Measurements from ENCODE around the gene PDLIM7.
"Not testable (repeated sequence)": the region's sequence is repeated elsewhere in the genome, so short reads cannot be mapped to it uniquely, and the experiment has no call there.

The PDLIM7 gene

DNA sequence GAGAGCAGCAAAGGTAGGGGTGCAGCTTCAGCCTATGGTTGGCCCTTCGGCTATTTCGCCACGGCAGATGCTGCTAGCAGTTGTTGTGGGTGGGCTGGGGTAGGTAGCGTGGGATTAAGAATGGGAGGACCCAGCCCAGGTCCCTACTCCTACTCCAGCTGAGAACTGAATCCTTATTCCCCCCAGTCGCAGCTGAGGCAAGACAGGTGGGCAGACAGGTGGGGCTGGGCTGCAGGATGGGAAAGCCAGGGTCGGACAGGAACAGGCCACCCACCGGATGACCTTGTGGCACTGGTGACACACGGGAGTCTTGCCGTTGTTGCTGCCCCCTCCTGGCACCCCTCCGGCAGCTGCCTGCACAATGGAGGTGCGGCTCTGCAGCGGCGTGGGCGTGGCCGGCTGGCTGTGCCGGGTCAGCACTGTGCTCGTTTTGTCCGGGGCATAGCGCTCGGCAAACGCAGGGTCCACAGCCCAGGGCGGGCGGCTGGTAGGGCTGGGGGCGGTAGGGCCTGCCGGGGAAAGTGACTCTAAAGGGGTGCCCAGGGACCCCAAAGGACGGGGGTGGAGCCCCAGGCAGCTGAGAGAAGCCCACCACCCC, 8.2 kb downstream of the PDLIM7 start:
- DNase-seq: no peak

GRCh38 chr5:177487975-177488374, 9.4 kb downstream of the PDLIM7 start:
- no peak for DNase-seq

- DNase-seq: no peak
These were observed 10.3 kb downstream of the PDLIM7 start for GRCh38 chr5:177487144-177487543.

DNA sequence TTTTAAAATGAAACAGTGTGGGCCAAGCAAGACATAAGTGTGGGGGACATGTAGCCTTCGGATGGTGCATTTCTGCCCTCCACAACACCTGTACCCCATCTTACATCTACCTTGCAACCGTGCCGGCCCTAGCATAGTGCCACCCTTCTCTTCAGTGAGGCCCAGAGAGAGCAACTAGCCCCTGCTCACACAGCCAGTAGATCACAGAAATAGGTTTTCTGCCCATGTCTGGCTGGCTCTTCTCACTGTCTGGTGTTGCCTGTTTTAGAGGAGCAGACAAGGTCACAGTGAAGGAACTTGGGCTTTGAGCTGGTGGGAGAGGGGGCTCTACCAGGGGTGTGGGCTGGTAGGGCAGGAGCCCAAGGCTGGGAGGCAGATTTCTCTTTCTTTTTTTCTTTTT, 11.1 kb downstream of the PDLIM7 start:
- DNase-seq: no peak

DNA sequence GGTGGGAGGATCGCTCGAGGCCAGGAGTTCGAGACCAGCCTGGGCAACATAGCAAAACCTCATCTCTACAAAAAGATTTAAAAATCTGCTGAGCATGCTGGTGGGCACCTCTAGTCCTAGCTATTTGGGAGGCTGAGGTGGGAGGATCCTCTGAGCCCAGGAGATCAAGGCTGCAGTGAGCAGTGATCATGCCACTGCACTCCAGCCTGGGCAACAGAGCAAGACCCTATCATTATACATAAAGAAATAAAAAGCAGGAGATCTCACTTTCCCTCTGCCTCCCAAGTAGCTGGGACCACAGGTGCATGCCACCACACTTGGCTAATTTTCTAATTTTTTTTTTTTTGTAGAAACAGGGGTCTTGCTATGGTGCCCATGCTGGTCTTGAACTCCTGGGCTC, 11.7 kb downstream of the PDLIM7 start:
- DNase-seq: not testable (repeated sequence)

DNA sequence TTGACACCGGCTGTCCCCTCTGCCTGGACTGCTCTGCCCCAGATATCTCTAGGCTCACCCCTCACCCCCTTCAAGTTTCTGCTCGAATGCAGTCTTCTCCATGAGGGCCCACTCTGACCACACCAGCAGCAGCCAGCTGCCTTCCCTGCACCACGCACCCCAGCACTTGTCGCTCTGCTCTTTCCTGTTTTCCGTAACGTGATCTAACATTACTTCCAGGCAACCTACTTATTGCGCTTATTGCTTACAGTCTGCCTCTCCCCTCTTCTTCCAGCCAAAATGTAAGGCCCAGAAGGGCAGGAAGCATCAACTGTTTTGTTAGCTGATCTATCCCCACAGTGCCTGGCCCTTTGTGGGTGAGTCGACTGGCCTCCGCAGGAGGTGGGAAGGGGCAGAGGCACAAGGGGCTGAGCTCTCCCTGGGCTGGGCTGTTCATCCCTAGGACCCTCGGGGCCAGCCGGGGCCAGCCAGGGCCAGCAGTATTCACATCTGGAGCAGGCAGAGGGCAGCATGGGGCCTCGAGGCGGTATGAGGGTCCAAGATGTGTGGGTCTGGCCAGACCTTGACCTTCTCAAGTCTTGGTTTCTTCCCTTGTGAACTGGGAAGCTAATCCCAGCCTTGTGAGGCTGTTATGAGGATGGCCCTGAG, 12.4 kb downstream of the PDLIM7 start:
- DNase-seq: no peak

DNA sequence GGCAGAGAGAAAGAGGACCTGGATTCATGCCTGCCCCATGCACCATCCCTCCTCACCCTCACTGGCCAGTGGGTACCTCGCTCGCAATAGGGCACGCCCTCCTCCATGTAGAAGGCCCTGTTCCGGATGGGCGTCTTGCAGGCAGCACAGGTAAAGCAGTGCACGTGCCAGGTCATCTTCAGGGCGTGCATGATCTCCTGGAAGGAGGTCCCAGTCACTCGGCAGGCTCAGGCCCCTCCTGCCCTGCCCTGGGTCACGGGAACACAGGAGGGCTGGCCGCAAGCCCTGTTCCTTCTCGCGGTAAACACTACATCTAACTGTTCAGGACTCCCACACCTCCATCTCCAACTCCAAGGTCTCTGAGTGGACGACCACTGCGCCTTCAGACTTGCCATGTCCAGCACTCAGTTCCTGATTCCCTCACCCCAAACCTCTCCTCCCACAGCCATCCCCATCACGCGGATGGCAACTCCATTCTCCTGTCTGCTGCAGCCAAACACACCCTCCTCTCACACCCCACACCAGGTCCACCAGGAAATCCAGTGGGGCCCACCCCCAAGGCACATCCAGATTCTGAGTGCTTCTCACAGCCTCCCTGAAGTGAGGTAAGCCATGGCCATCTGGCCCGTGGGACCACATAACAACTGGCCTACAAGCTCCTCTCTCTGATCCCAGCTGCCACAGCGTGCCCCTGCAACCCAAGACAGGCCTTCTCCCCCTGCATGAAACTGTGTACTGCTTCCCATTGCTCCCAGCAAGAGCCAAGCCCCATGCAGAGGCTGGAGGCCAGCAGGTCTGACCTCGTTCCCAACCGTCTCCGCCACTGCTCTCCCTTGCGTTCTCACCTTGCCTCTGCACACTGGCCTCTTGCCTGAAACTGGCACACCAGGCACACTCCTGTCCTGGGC, 13.2 kb downstream of the PDLIM7 start:
- no peak for DNase-seq

DNA sequence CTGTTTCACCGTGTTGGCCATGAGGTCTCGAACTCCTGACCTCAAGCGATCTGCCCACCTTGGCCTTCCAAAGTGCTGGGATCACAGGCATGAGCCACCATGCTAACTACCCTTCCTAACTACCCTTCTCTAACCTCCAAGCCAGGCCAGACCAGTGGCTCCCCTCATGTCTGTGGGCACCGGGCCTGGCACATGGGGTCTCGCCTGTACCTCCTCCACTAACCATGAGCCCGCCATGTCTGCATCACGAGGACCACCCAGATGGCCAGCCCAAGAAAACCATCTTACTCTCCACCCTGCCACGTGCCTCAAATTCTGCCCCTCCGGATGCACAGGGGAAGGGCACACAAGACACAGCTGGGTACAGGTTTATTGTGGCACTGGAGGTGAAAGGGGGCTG, 14.4 kb downstream of the PDLIM7 start:
- DNase-seq: no peak

- DNase-seq: no peak
These were observed 15.0 kb downstream of the PDLIM7 start for GRCh38 chr5:177482359-177482795.

- DNase-seq: no peak
These were observed 17.6 kb downstream of the PDLIM7 start for GRCh38 chr5:177479774-177480173.

- no peak for DNase-seq
These were observed 18.4 kb downstream of the PDLIM7 start for GRCh38 chr5:177478711-177479646.

- no peak for DNase-seq
These were observed 19.5 kb downstream of the PDLIM7 start for GRCh38 chr5:177477701-177478477.

- DNase-seq: no peak
These were observed 20.7 kb downstream of the PDLIM7 start for GRCh38 chr5:177476531-177477233.

GRCh38 chr5:177475563-177476427, 21.6 kb downstream of the PDLIM7 start:
- DNase-seq: no peak

DNA sequence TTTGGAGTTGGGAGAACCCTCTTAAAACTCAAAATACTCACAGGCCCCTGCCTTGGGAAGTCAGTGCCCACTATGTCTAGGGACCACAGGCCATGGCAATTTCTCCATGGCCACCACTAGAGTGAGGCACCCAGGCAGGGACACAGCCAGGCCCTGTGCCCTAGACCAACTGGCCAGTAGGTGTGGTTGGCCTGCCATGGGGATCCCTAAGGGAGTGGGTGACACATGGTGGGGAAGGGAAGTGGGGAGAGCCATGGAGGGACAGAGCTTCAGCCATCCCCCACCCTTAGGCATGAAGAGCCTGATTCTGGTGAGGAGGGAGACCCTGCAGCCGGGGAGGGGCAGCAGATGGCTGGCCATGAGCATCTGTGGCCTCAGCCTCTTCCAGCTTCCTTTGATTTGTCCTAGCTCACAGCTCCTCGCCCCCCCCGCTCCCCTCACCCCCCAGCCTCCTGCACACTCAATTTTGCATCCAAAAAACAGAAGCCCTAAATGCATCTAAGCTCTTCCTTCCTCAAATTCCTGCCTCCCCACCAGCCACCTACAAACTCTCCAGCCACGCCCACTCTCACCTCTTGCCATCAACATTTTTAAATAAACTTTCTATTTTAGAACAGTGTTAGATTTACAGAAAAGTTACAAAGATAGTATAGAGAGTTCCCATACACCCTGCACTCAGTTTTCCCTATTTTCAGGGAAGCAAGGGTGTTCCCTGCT, 22.4 kb downstream of the PDLIM7 start:
- no peak for DNase-seq

GRCh38 chr5:177474002-177474476, 23.4 kb downstream of the PDLIM7 start:
- no peak for DNase-seq

GRCh38 chr5:177473443-177474001, 23.9 kb downstream of the PDLIM7 start, which contains the start of gene DBN1:
TSS of gene DBN1 (minus strand) at chr5:177473634. CDS start at chr5:177473521, 113 bp downstream.
- peak; percentile 47 for DNase-seq
